ENCODE results near the gene SELENON.

The SELENON gene

GRCh38 chr1:25867210-25867991 is 67.4 kb downstream of the SELENON start:
- DNase-seq: no peak
